HG03066 (cell line): ENCODE results near the gene ROBO3.

Experiments
- ATAC-seq: cut with Tn5 transposase; IDR thresholded peaks from one replicate; pipeline ENCODE4 v1.9.1; 2021; ENCODE audit warnings: low read depth; ENCODE audit not compliant: unreplicated experiment

The ROBO3 gene

DNA sequence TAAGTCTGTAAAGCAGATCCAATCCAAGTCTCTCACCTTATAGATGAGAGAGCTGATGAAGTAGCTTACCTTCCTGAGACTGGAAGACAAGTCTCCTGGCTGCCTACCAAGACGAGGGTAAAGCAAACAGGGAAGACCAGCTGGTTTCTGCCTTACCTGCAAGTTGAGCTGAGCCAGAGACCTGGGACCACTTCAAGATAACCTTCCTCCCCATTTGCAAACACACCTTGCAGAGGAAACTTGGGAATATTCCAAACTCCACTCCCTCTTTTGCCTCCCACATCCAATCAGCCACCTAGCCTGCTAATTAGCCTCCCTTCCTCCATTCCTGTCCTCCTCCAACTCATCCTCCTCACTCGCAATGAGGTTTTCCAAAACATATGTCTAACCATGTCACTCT lies 23.4 kb upstream of the ROBO3 start:
- ATAC-seq: no peak

GRCh38 chr11:124842305-124842704 lies 22.9 kb upstream of the ROBO3 start:
- ATAC-seq: no peak

- ATAC-seq: no peak
Measured at GRCh38 chr11:124843616-124843910, 21.7 kb upstream of the ROBO3 start.

- no peak for ATAC-seq
Measured at GRCh38 chr11:124844664-124845079, 20.6 kb upstream of the ROBO3 start.

GRCh38 chr11:124846070-124846673 lies 19.1 kb upstream of the ROBO3 start:
- no peak for ATAC-seq

DNA sequence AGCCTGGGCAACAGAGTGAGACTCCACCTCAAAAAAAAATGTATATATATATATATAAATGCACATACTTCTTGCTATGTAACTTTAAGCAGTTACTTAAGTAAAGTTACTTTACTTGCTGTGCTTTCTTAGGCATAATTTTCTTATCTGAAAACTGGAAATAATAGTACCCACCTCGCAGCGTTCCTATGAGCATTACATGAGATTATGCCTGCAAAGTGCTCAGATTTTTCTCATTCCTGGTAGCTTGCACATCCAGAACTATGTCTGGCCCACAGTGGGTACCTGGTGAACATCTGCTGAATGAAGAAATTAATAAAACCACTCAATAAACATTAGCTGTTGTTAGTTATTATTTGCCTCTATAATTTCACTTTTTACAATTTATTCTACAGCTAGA lies 6.1 kb upstream of the ROBO3 start:
- ATAC-seq: no peak

GRCh38 chr11:124861670-124862069 lies 3.6 kb upstream of the ROBO3 start:
- ATAC-seq: no peak

DNA sequence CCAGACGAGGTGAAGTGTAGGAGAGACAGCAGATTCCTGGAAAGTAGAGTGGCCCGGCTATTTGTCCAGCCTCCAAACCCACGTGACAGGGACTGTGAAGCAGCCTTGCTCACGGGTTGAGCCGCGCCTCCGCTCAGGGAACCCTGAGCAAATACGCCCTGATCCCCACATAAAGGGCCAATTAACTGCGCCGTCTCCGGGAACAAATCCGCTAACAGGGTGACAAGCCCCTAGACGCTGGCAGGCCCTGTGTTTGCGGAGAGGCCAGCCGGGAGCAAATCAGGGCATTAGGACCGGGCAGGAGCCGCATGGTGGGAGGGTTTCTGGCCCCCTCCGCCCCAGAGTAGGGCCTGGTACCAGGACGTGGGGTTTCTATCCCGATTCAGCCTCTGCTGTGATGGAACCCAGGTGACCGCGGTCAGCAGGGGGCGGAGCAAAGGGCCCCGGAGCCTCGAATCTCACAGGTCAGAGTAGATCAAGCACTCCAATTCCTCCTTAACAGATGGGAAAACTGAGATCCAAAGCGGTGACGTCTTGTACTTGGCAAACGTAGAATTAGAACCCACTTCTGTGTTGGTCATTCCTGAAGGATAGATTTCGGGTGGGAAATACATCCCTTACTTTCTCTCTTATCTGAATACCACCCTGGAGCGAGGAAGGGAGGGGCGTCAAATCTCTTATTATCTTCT lies 2.0 kb upstream of the ROBO3 start:
- ATAC-seq: no peak

GRCh38 chr11:124863826-124864165 lies 1.4 kb upstream of the ROBO3 start:
- no peak for ATAC-seq

GRCh38 chr11:124864176-124864891 lies 898 bp upstream of the ROBO3 start:
- no peak for ATAC-seq

DNA sequence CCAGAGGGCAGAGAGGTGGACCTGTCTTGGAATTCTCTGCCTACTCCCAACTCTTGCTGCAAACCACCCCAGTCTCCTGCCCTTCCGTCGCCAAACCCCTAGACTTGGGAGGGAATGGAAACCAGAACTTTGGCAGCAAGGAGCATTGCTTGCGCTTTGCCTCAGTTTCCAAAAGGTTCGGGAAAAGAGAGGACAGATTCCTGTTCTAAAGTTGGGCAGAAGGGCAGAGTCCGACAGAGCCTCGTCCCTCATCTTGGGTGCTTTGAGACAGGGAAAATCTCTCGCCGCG lies 396 bp upstream of the ROBO3 start:
- ATAC-seq: no peak

GRCh38 chr11:124865902-124866851 lies 945 bp downstream of the ROBO3 start:
- ATAC-seq: no peak

DNA sequence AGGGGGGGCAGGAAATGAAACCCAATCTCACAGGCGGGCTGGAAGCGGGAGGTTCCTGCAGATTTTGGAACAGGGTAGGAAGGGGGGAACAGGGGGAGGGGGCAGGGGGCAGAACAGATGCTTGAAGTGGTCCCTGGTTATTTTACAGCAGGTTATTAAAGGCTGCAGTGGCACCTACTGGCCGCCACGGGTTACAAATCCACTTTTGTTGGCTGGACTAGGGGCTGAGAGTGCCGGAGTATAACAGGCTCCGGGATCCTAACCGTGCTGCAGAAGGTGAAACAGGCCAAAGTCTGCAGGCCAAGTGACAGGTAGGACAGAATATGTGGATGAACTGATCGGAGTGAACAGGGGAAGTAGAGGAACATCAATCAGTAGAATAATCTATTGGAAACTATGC lies 2.5 kb downstream of the ROBO3 start:
- ATAC-seq: no peak

DNA sequence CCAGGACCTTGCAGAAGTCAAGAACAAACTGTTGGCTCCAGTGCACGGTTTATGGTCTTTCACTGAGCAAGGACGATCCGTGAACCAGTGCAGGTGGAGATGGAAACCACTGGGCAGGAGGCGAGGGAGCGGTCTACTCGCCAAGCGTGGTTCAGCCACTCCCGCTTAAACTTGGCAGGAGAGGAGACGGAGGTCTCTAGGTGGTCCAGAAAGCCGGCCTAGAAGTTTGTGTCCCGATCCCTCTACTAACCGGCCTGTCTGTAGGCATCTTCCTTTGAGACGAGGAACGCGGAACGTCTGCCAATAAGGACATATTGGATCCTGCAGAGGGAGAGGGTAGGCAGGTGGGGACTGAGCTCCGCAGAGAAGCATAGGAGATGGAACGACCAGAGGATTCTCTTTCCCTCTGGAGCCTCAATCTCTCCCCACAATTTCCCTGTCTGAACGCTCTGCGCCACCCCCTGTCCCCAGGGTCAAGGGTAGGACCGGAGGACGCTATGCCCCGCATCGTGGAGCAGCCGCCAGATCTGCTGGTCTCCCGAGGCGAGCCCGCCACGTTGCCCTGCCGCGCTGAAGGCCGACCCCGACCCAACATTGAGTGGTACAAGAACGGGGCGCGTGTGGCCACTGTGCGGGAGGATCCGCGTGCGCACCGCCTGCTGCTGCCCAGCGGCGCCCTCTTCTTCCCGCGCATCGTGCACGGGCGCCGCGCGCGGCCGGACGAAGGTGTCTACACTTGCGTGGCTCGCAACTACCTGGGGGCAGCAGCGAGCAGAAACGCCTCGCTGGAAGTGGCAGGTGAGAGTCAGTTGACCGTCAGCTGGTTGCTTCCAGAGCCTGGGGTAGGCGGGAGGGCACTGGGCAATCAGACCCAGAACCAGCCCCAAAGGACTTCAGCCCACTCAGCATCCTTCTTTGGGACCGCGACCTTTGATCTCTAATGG lies 3.4 kb downstream of the ROBO3 start:
- no peak for ATAC-seq

- no peak for ATAC-seq
Measured at GRCh38 chr11:124869331-124869730, 4.1 kb downstream of the ROBO3 start.

GRCh38 chr11:124869856-124870387 lies 4.7 kb downstream of the ROBO3 start:
- ATAC-seq: no peak

GRCh38 chr11:124870430-124870829 lies 5.2 kb downstream of the ROBO3 start:
- ATAC-seq: no peak

DNA sequence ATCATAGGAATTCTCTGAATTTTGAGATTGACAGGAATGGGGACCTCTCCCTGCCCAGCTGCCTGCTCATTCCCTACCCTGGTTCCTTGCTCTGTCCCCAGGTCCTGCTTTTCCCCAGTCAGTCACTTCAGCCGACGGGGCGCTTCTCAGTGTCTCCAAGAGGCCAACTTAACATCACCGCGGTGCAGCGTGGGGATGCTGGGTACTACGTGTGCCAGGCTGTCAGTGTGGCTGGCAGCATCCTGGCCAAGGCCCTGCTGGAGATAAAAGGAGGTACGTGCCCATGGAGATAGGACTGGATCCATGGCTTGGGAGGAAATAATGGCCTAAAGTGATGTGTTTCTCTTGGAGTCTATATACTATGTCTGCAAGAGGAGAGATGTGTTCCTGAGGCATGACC lies 7.0 kb downstream of the ROBO3 start:
- ATAC-seq: no peak

- ATAC-seq: no peak
Measured at GRCh38 chr11:124872741-124873140, 7.5 kb downstream of the ROBO3 start.

- no peak for ATAC-seq
Measured at GRCh38 chr11:124873951-124874350, 8.7 kb downstream of the ROBO3 start.
